ENCODE results near the gene PTCH1. TPM values are rescaled to one million over a fixed set of nuclear protein-coding genes. Genes with fewer than 3 reads are reported as not detected.
A peak's percentile ranks its signal among the peaks of the same experiment; 100 is the strongest.

PTCH1 gene
- total and polyA plus RNA-seq, 2 donors from 2014 or later = 2.6 to 37.2 TPM

DNA sequence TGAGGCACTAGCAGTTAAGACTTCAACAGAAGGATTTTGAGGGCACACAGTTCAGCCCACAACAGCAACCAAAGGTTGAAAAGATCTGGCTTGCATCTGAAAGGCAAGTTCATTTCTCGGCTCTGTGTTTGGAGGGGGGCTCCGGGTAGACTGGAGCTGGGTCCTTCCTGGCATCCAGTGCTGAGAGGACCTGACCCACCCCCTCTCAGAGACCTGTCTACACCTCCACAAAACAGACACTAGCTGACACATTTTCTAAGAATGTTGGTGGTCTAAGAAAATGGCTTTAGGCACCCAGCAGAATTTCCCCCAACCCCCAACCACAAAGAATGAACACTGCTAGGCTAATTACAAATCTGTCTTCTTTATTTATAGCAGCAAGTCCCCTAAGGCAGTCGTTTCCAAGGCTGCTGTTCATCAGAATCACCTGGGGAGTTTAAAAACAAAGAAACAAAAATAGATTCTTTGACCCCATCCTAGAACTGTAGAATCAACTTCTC, 6.2 kb upstream of the PTCH1 start:
- no peak overlapping the region for H3K4me3 ChIP-seq (ENCODE audit: low read length in 3 of 3)
- TF ChIP-seq, protein P1, sequence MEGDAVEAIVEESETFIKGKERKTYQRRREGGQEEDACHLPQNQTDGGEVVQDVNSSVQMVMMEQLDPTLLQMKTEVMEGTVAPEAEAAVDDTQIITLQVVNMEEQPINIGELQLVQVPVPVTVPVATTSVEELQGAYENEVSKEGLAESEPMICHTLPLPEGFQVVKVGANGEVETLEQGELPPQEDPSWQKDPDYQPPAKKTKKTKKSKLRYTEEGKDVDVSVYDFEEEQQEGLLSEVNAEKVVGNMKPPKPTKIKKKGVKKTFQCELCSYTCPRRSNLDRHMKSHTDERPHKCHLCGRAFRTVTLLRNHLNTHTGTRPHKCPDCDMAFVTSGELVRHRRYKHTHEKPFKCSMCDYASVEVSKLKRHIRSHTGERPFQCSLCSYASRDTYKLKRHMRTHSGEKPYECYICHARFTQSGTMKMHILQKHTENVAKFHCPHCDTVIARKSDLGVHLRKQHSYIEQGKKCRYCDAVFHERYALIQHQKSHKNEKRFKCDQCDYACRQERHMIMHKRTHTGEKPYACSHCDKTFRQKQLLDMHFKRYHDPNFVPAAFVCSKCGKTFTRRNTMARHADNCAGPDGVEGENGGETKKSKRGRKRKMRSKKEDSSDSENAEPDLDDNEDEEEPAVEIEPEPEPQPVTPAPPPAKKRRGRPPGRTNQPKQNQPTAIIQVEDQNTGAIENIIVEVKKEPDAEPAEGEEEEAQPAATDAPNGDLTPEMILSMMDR (IDR thresholded peaks at IDR 0.05; ENCODE audit: borderline replicate concordance, extremely low read depth, insufficient read depth) = no peak
- no peak overlapping the region for H3K9ac ChIP-seq (ENCODE audit: low read length in 3 of 3)
- DNase-seq (peak in 1 of 5 donors; percentile 15), FAIRE-seq (no peak)
- H3K27ac ChIP-seq (ENCODE audit: low read depth in 2 of 2, low read length in 2 of 2) = no peak overlapping the region
- no peaks in the 10 kb centered on the region for H3K27me3 ChIP-seq (ENCODE audit: control insufficient read depth, insufficient read depth, low read length)
- H3K36me3 ChIP-seq (ENCODE audit: control insufficient read depth in 2 of 3, insufficient read depth in 3 of 3, low read length in 3 of 3) = no peaks in the 10 kb centered on the region
- no peaks in the 10 kb centered on the region for H3K9me3 ChIP-seq (ENCODE audit: control insufficient read depth in 2 of 3, insufficient read depth in 1 of 3, low read length in 3 of 3)
- intact Hi-C loops (cut with DNase I) = no loop called here
- H3K4me1 ChIP-seq (ENCODE audit: control insufficient read depth in 2 of 3, insufficient read depth in 2 of 3, low read depth in 1 of 3, low read length in 3 of 3) = no peaks in the 10 kb centered on the region

GRCh38 chr9:95521699-95522098, 4.9 kb upstream of the PTCH1 start:
- FAIRE-seq (no peak), DNase-seq (no peak)
- Histone ChIP-seq H3K27me3 (ENCODE audit: control insufficient read depth, insufficient read depth, low read length) (no peaks in the 10 kb centered on the region), H3K9ac (ENCODE audit: low read length in 3 of 3) (no peak overlapping the region), H3K36me3 (ENCODE audit: control insufficient read depth in 2 of 3, insufficient read depth in 3 of 3, low read length in 3 of 3) (no peaks in the 10 kb centered on the region), H3K4me3 (ENCODE audit: low read length in 3 of 3) (no peak overlapping the region), H3K9me3 (ENCODE audit: control insufficient read depth in 2 of 3, insufficient read depth in 1 of 3, low read length in 3 of 3) (no peaks in the 10 kb centered on the region), H3K4me1 (ENCODE audit: control insufficient read depth in 2 of 3, insufficient read depth in 2 of 3, low read depth in 1 of 3, low read length in 3 of 3) (peaks cover 0 to 6% (median 0%) of the 10 kb centered on the region in 3 donors), H3K27ac (ENCODE audit: low read depth in 2 of 2, low read length in 2 of 2) (no peak overlapping the region)
- TF ChIP-seq, protein P1 (IDR thresholded peaks at IDR 0.05; ENCODE audit: borderline replicate concordance, extremely low read depth, insufficient read depth) = no peak
- intact Hi-C loops (cut with DNase I) = no loop called here

DNA sequence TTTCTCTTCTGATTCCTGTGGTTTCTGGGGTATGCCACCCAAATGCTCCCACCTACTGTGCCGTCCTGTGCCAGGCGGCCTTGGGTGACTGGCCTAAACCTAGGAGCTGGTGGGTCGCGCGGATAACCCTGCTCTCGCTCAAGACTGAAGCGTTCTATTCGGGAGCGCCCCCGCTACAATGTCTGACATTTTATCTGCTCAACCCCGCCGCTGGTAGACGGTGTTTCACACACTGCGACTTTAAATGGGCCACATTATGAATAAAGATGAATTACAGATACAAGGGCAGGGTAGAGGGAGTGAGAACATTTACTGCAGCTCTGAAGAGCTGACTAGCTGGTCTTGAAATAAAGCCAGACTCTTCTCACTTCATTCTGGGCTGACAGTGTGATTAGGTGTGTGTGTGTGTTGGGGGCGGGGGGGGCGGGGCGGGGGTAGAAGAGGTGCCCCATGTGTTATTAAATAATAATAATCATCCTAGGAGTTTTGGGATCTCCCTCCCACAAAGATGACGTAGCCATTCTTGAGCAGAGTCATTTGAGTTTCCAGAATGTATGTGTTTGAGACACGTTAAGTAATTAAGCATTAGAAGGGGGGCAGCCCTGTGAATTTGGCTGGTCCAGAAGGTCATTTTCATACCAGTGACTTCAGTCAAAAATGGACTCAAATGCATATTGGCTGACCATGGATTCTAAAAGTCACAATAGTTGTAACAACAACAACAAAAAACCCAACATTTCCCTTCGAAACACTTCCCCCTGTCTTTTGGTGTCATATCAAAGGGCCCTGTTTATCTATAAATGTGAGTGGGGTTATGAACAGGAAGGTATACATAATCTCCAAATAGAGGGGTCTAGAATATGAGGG, 1.0 kb upstream of the PTCH1 start:
- no peaks in the 10 kb centered on the region for H3K36me3 ChIP-seq (ENCODE audit: control insufficient read depth in 2 of 3, insufficient read depth in 3 of 3, low read length in 3 of 3)
- DNase-seq (peak in 3 of 5 donors; percentile 41 to 72 (median 46)), FAIRE-seq (no peak)
- TF ChIP-seq, protein P1 (IDR thresholded peaks at IDR 0.05; ENCODE audit: borderline replicate concordance, extremely low read depth, insufficient read depth) = no peak
- no peak overlapping the region for H3K27ac ChIP-seq (ENCODE audit: low read depth in 2 of 2, low read length in 2 of 2)
- intact Hi-C loops (cut with DNase I) = no loop called here
- peak overlapping the region in 2 of 3 donors; percentile 58 to 78 for H3K4me3 ChIP-seq (ENCODE audit: low read length in 3 of 3)
- no peaks in the 10 kb centered on the region for H3K9me3 ChIP-seq (ENCODE audit: control insufficient read depth in 2 of 3, insufficient read depth in 1 of 3, low read length in 3 of 3)
- peaks cover 0 to 9% (median 0%) of the 10 kb centered on the region in 3 donors for H3K4me1 ChIP-seq (ENCODE audit: control insufficient read depth in 2 of 3, insufficient read depth in 2 of 3, low read depth in 1 of 3, low read length in 3 of 3)
- H3K9ac ChIP-seq (ENCODE audit: low read length in 3 of 3) = no peak overlapping the region
- no peaks in the 10 kb centered on the region for H3K27me3 ChIP-seq (ENCODE audit: control insufficient read depth, insufficient read depth, low read length)

Measured in kidney (tissue), 14 donors.